Measurements from ENCODE around the gene LEFTY2.

LEFTY2 gene

DNA sequence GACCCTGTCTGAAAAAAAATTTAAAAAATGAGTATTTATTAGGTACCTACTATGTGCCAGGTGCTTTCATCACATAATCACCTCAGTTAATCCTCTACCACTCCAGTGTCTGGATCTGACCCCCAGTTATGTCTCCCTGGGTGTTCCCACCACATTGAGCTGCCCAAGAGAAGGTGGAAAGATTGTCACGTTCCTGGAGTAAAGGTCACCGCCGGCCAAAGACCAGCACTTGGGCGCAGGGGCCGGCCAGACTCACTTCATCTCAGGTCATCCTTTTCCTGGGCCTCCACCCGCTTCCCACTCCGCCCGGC lies 17.7 kb downstream of the LEFTY2 start:
- peaks cover 11% of the 10 kb centered on the region; the same call in 1 of the 2 replicates for H3K4me1 ChIP-seq (ENCODE audit: control insufficient read depth, insufficient read depth, low read length)
- peaks cover 23 to 45% of the 10 kb centered on the region in 2 experiments for H3K36me3 ChIP-seq (ENCODE audit: control insufficient read depth in 2 of 2, insufficient read depth in 1 of 2, low read length in 2 of 2)
- H3K4me3 ChIP-seq (ENCODE audit: low read depth, low read length): peak overlapping the region; percentile 80
- ChIA-PET POLR2A (interaction anchor here (1.0 to 3.1 kb wide), 18 partner anchors 11 to 567 kb away, joined by 3 to 32 read pairs (median 5); partner anchors contain the start of genes H3-3A, LBR, LEFTY2 and LIN9), CTCF (interaction anchor here (0.7 to 1.5 kb wide), 7 partner anchors 11 to 483 kb away, joined by 3 to 7 read pairs (median 6); no protein-coding TSS in a partner anchor)
- no peaks in the 10 kb centered on the region for H3K9me3 ChIP-seq (ENCODE audit: control insufficient read depth, insufficient read depth, low read depth, low read length)
- TF ChIP-seq, protein P1, sequence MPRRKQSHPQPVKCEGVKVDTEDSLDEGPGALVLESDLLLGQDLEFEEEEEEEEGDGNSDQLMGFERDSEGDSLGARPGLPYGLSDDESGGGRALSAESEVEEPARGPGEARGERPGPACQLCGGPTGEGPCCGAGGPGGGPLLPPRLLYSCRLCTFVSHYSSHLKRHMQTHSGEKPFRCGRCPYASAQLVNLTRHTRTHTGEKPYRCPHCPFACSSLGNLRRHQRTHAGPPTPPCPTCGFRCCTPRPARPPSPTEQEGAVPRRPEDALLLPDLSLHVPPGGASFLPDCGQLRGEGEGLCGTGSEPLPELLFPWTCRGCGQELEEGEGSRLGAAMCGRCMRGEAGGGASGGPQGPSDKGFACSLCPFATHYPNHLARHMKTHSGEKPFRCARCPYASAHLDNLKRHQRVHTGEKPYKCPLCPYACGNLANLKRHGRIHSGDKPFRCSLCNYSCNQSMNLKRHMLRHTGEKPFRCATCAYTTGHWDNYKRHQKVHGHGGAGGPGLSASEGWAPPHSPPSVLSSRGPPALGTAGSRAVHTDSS (tag by site-specific recombination; IDR thresholded peaks at IDR 0.05): 0 out of 2 replicates have a peak, but pooled peaks have one; percentile 14
- TF ChIP-seq ZNF138 (tag by site-specific recombination; IDR thresholded peaks at IDR 0.05; ENCODE audit: borderline replicate concordance): 0 out of 2 replicates have a peak, but pooled peaks have one; percentile 12
- TF ChIP-seq, protein P2, sequence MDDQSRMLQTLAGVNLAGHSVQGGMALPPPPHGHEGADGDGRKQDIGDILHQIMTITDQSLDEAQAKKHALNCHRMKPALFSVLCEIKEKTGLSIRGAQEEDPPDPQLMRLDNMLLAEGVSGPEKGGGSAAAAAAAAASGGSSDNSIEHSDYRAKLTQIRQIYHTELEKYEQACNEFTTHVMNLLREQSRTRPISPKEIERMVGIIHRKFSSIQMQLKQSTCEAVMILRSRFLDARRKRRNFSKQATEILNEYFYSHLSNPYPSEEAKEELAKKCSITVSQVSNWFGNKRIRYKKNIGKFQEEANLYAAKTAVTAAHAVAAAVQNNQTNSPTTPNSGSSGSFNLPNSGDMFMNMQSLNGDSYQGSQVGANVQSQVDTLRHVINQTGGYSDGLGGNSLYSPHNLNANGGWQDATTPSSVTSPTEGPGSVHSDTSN (CRISPR knock-in tag; IDR thresholded peaks at IDR 0.05): no peak
- TF ChIP-seq, protein P3, sequence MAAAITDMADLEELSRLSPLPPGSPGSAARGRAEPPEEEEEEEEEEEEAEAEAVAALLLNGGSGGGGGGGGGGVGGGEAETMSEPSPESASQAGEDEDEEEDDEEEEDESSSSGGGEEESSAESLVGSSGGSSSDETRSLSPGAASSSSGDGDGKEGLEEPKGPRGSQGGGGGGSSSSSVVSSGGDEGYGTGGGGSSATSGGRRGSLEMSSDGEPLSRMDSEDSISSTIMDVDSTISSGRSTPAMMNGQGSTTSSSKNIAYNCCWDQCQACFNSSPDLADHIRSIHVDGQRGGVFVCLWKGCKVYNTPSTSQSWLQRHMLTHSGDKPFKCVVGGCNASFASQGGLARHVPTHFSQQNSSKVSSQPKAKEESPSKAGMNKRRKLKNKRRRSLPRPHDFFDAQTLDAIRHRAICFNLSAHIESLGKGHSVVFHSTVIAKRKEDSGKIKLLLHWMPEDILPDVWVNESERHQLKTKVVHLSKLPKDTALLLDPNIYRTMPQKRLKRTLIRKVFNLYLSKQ (tag by site-specific recombination; IDR thresholded peaks at IDR 0.05; ENCODE audit: borderline replicate concordance): 0 out of 2 replicates have a peak, but pooled peaks have one; percentile 0
- H3K27ac ChIP-seq (ENCODE audit: extremely low read depth, low read depth, low read length): peak overlapping the region; percentile 88

DNA sequence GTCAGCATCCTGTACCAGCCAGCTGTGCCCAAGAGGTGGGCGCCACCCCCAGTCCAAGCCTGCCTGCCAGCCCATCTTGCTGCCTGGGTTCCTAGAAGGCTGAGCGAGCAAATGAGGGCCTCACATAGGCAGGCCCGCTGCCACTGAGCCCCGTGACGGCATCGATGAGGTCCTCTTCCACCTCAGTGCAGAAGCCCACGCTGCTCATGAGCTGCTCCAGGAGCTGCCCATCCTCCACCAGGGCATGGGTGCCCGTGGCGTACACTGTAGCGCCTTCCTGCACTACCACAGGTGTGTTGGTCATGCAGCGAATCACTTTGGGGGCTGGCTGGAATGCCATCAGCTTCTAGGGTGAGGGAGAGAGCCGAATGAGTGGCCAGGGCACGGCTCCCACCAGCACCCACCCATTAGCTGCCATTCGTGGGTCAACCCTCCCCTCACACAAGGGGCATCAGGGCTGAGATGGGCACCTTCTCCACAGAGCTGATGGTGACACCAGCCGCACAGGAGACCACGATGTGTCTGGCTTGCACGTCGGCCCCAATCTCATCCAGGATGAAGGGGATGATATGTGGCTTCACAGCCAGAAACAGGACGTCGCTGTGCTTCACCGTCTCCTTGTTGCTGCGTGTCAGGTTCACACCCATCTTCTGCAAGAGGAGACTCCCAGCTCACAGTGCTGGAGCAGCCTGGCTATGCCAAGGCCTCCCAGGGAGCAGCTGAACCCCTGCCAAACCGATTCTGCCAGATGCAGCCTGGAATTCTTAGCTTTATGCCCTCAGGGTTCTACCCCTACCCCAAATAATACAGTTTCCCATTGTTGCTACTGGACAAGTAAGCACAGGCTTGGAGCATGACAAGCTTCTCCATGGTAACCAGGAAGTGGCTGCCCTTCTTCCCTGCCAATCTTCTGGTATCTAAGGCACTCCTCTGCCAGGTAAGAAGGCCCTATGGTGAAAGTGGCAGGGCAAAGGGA lies 19.0 kb downstream of the LEFTY2 start:
- no peaks in the 10 kb centered on the region for H3K9me3 ChIP-seq (ENCODE audit: control insufficient read depth, insufficient read depth, low read depth, low read length)
- TF ChIP-seq, protein P4, sequence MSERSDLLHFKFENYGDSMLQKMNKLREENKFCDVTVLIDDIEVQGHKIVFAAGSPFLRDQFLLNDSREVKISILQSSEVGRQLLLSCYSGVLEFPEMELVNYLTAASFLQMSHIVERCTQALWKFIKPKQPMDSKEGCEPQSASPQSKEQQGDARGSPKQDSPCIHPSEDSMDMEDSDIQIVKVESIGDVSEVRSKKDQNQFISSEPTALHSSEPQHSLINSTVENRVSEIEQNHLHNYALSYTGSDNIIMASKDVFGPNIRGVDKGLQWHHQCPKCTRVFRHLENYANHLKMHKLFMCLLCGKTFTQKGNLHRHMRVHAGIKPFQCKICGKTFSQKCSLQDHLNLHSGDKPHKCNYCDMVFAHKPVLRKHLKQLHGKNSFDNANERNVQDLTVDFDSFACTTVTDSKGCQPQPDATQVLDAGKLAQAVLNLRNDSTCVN (tag by site-specific recombination; optimal IDR thresholded peaks at IDR 0.05): peak; percentile 2
- TF ChIP-seq HOXC10 (CRISPR knock-in tag; IDR thresholded peaks at IDR 0.05): no peak
- peak; percentile 44 for TF ChIP-seq GLIS1 (tag by site-specific recombination; IDR thresholded peaks at IDR 0.05)
- no peak for TF ChIP-seq REPIN1 (tag by site-specific recombination; IDR thresholded peaks at IDR 0.05; ENCODE audit: low read depth)
- no peak for TF ChIP-seq ZNF544 (tag by site-specific recombination; IDR thresholded peaks at IDR 0.05)
- TF ChIP-seq, protein P5, sequence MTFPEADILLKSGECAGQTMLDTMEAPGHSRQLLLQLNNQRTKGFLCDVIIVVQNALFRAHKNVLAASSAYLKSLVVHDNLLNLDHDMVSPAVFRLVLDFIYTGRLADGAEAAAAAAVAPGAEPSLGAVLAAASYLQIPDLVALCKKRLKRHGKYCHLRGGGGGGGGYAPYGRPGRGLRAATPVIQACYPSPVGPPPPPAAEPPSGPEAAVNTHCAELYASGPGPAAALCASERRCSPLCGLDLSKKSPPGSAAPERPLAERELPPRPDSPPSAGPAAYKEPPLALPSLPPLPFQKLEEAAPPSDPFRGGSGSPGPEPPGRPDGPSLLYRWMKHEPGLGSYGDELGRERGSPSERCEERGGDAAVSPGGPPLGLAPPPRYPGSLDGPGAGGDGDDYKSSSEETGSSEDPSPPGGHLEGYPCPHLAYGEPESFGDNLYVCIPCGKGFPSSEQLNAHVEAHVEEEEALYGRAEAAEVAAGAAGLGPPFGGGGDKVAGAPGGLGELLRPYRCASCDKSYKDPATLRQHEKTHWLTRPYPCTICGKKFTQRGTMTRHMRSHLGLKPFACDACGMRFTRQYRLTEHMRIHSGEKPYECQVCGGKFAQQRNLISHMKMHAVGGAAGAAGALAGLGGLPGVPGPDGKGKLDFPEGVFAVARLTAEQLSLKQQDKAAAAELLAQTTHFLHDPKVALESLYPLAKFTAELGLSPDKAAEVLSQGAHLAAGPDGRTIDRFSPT (tag by site-specific recombination; IDR thresholded peaks at IDR 0.05): peak; percentile 61; the same call in 1 of the 2 replicates
- no peak for TF ChIP-seq ZNF114 (tag by site-specific recombination; IDR thresholded peaks at IDR 0.05)
- TF ChIP-seq ZNF571 (tag by site-specific recombination; IDR thresholded peaks at IDR 0.05): no peak
- TF ChIP-seq WT1 (tag by site-specific recombination; IDR thresholded peaks at IDR 0.05): no peak
- no peak for TF ChIP-seq ZNF248 (tag by site-specific recombination; IDR thresholded peaks at IDR 0.05)
- CTCF ChIA-PET: interaction anchor here (0.6 to 1.8 kb wide), 5 partner anchors 8 to 447 kb away, joined by 3 to 8 read pairs (median 4); no protein-coding TSS in a partner anchor
- POLR2A ChIA-PET: interaction anchor here (0.8 to 2.1 kb wide), 4 partner anchors 19 to 77 kb away, joined by 3 to 13 read pairs (median 6); partner anchors contain the start of genes LEFTY2, SDE2 and TMEM63A
- peaks cover 30 to 58% of the 10 kb centered on the region in 2 experiments for H3K36me3 ChIP-seq (ENCODE audit: control insufficient read depth in 2 of 2, insufficient read depth in 1 of 2, low read length in 2 of 2)
- no peak overlapping the region for H3K4me3 ChIP-seq (ENCODE audit: low read depth, low read length)
- no peak overlapping the region for H3K27ac ChIP-seq (ENCODE audit: extremely low read depth, low read depth, low read length)
- H3K4me1 ChIP-seq (ENCODE audit: control insufficient read depth, insufficient read depth, low read length): peaks cover 11% of the 10 kb centered on the region; the same call in 1 of the 2 replicates

All from HEK293 (cell line).